IPS DF 19.7 (cell line): Measurements from ENCODE around the gene FAM241B.

Source experiments
- DNase-seq: peaks from one replicate; pipeline ENCODE4 v3.0.0-alpha.2; 2013; ENCODE audit warnings: low read depth, low spot score

FAM241B gene, protein sequence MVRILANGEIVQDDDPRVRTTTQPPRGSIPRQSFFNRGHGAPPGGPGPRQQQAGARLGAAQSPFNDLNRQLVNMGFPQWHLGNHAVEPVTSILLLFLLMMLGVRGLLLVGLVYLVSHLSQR

DNA sequence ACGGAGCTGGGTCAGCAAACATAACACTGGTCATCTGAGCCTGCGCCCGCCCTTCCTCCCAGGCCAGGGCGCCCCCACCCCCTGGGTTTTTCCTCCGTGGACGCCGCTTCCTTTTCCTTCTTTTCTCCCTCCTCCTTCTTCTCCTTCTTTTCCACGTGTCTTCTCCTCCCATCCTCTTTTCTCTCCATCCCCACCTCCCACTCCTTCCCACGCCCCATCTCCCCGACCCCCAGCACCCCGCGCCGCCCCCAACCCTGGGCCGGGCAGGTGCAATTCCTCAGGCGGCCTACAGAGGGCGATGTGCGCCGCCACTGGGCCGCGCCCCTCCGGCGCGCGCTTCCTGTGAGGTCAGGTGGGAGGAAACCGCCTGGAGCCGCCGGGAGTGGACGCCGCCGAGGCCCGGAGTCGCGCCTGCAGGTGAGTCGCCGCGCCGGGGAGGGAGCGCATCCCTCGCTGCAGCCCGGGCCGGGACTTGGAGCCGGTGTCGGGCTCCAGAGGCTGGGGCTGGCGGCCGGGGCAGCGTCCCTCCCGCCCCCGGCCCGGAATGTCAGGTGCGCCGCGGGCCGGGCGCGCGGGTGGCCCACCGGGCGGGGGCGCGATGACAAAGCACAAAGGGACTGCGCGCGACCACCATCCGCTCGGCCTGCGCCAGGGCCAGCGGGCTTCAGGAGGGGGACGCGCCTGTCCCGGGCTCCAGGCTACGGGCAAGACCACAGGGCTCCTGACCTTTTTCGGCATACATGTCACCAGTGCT is at the start of gene FAM241B:
Gene FAM241B, plus strand, starts transcription at position 351 of the 754 bp plus-strand sequence. CDS start 1,497 bp downstream, outside the sequence.
- DNase-seq, result no peak

DNA sequence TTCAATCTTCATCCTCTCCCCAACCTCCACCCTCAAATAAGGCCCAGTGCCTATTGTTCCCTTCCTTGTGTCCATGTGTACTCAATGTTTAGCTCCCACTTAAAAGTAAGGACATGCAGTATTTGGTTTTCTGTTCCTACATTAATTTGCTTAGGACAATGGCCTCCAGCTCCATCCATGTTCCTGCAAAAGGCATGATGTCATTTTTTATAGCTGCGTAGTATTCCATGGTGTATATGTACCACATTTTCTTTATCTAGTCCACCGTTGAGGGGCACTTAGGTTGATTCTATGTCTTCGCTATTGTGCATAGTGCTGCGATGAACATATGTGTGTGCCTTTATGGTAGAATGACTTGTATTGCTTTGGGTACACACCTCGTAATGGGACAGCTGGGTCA is 49.6 kb upstream of the FAM241B start:
- no peak for DNase-seq

DNA sequence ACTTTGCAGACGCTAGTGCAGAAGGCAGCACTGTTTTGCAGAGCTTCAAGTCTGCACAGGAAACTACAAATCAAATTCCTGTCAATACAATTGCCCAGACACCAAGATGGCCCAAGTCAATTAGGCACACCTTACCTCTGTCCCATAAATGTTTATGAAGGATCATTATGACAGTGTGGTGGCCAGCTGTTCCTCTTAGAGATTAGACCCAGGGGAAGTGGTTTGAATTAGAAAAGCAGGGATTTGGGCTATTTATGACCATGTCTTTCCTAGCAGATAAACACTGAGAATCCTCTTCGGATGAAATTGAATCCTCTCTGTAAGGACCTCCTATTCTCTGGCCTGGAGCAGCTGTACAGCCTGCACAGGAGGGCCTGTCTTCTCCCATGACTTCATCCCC is 46.9 kb upstream of the FAM241B start:
- DNase-seq, result no peak

DNA sequence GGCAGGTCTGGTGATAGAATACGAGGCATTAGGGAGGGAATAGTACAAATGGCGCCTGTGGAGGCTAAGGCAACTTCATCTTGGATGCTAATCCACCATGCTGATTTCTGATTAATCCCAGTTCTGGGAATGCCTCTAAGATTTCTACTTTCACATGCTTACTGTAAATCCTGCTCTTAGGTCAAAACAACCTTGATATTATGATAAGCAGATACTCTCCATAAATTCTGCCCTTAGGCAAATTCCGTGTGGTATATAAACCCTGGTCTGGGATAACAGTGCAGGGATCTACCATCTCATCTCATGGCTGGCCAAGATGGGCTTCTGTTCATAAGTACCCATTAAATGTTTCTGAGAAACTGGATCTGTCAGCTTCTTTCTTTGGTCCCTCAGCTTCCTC is 45.4 kb upstream of the FAM241B start:
- DNase-seq, result no peak

DNA sequence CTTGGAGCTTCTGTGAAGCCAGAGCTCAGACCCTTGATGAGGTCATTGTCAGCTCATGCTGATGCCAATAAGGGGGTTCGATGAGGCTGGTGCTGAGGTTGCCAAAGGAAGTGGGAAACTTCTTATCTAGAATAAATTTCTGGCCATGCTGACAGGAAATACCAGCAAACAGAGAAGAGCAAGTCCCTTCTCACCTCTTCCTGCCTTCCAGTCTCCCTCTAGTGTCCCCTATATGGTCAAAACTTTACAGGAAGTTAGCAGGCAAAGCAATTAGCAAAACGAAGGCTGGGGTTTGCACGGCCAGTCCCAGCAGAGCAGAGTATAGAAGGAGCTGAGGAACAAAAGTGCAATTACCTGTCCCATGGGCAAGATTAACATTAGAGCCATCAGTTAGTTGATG is 41.7 kb upstream of the FAM241B start:
- no peak for DNase-seq

DNA sequence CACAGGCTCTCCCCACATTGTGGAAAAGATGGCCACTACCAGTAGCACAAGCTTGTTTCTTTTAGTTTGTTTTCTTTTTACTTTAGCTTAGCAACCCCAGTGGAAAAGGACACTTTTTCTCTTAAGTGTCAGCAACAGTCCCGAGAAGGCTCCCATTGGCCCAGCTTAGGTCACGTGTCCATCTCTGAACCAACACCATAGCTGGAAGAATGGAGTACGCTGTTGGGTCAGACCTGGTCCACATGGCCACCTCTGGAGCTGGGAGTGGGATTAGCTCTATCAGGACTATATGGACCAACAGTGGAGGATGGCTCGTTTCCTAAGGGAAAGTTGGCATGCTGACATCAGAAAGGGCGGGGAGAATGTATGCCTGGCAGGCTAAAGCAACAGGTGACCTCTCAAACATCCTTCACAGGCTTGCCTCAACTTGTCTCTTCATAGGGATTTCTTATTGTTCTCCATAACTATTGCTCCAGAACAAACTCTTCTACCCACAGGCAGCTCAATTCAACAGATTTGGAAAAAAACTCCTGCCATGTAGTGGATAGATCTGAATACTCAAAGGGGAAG is 29.2 kb upstream of the FAM241B start:
- no peak for DNase-seq

DNA sequence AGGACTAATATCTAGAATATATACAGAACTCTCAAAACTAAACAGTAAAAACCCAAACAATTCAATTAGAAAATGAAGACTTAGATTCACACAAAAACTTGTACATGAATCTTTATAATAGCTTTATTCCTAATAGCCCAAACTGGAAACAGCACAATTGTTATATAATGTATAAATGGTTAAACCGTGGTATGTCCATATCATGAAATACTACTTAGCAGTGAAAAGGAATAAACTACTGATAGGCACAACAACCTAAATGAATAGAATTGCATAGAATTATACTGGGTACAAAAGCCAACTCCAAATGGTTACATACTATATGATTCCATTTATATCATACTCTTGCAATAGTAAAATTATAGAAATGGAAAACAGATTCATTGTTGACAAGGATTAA is 21.0 kb upstream of the FAM241B start:
- DNase-seq, result no peak

DNA sequence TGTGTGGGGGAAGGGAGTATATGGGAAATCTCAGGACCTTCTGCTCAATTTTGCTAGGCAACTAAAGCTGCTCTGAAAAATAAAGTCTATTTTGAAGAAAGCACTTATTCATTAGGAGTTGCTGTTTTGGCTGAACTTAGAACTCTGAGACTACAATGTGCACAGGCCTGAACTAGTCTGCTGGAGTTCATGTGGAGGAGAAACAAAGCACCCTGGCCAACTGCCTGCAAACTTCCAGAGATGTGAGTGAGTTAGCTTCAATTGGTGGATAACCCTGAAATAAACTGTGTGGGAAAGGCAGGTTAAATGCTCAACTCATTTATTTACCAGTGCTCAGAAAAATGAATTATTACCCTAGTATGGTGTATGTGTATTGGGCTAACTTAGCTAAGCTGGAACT is 17.3 kb upstream of the FAM241B start:
- no peak for DNase-seq

DNA sequence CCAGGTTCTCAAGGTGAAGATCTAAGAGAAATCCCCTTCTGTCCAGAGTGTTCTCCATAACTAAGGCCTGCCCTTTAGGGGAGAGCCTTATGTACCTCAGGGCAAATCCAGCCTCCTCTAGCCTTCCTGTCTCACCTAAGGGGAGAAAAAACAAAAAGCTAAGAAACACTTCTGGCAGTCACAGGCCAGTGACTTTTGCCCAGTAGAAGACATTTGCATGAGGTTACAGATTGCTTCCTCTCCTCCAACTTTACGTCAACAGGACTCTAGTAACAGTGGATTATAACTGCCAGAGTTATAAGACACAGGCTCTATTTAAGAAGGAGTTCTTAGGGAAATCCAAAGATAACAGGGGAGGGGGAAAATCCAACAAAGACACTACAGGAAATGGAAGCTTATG is 15.9 kb upstream of the FAM241B start:
- no peak for DNase-seq

DNA sequence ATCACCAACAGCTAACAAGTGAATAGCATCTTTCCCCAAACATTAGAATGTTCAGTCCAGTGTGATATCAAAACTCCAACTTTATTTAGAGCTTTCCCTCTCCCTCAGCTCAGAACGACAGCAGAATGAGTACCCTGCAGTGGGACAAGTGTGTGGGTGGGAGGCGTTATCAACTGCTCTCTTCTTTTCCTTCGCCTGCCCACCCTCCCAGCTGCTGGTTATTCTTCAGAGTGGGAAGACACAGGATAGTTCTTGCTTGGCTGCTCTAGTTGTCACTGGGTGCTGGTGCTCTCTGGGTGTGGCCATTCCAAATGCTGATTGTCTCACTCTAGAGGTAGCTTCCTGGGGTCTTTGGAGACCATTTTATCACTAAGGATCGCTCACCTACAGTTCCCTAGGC is 13.7 kb upstream of the FAM241B start:
- no peak for DNase-seq

DNA sequence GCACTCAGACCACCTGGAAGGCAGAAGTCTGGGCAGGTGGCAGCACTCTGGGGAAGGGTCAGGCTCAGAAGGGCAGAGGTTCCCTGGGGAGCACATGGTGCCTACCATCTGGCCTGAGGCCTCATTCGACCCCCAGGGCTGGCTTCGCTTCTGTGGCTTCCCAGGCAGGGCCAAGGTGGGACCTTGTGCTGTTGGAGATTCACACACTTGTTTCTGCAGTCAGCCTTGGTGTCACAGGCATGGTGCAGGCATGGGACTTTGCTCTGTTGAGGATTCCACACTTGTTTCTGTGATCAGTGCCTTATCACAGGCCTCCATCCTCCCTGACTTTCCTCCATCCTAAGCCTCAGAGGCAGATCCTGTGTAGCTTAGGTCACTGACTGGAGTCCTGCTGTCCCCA is 11.3 kb upstream of the FAM241B start:
- DNase-seq, result no peak

DNA sequence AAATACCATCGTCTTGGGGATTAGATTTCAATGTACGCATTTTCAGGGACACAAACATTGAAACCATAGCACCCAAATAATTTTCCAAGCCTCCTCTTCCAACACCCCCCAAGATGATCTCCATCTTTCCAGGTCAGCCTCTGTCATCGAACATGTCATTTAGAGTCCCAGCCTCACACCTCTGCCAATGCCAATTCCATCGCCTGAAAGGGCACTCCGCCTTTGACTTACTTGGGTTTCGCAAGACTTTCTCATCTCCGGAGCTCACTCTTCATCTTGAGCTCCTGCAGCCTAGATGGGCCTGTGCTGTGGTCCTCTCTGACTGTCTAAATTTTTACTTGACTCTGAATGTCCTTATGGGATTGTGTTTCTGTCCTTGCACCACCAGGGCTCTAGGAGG is 10.4 kb upstream of the FAM241B start:
- DNase-seq, result no peak

DNA sequence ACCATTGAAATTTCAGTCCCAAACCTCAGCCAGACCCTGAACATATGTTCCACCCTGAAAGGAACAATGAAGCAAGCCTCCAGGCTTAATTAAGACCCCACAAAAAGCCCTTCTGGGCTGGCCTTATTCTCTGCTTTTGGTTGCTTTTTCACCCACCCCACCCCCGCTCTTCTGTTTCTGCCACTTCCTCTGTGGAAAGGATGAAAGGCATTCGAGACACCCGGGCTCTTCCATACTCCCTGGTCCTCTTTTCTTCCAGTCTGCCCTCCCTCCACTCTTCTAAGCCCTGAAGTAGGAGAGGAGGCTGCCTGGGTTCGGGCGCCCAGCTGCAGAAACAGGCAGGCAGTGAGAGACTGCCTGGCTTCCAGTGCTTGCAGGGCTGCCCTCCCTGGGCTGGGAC is 9.4 kb upstream of the FAM241B start:
- DNase-seq, result no peak

DNA sequence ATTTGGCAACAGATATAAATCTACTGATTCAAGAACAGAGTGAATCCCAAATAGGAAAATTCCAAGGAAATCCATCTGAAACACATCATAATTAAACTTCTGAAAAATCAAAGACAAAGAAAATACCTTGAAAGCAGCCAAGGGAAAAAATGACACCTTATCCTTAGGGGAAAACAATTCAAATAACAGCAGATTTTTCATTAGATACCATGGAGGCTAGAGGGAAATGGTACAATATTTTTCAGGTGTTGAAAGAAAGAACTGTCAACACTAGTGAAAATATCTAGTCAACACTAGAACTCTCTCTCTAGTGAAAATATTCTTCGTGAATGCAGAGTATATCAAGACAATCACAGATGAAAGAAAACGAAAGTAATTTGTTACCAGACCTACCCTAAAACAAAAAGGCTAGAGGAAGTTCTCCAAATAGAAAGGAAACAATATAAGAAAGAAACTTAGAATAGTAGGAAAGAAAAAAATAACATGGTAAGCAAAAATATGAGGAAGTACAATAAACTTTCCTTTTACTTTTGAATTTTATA is 5.7 kb upstream of the FAM241B start:
- DNase-seq, result no peak

DNA sequence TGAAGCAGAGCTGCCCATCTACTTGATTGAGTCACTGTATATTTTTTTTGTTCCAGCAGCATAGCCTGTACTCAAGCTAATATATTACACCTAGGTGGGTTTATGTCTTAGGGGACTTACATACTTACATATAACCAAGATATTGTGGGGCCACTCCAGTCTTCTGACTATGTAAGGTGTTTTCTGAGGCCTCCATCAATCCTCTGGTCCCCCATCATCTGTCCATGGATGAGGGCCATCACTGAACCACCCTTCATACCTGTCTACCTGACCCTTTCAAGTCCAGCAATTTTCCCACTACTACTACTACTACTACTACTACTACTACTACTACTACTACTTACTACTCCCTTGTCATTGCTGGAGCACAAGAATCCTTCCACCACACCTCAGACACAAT is 3.2 kb upstream of the FAM241B start:
- DNase-seq, result no peak

DNA sequence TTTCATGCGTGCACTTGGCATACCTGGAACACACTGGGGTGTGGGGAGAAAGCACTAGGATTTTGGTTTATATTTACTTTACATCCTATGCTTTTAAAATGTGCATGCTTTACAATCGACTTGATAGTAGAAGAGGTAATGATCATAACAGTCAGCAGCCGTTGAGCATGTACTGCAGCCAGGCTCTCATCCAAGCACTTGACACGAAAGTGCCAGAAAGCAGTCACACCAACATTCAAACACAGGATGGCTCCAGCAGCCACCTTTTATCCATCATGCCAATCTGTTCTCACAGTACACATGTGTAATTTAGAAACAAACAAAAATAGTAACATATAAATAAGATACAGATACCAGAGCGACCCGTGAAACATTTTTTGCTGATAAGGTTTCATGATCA is 1.2 kb upstream of the FAM241B start:
- no peak for DNase-seq

DNA sequence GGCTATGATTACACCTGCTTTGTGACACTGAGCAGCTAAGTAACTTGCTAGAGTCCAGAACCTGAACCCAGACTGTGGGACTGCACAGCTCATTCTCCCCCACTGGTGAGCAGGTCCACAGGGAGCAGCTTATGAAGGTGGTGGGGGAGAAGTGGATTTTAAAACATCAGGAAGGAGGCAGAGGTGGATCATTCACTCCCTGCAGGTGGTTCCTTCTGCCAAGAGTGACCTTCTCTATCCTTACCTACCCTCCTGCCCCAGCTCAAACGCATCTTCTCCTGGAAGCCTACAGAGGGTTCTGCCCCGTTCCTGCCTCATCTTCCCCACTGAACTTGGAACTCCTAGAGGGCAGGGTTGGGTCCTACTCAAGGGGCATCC is 539 bp upstream of the FAM241B start:
- DNase-seq, result no peak

DNA sequence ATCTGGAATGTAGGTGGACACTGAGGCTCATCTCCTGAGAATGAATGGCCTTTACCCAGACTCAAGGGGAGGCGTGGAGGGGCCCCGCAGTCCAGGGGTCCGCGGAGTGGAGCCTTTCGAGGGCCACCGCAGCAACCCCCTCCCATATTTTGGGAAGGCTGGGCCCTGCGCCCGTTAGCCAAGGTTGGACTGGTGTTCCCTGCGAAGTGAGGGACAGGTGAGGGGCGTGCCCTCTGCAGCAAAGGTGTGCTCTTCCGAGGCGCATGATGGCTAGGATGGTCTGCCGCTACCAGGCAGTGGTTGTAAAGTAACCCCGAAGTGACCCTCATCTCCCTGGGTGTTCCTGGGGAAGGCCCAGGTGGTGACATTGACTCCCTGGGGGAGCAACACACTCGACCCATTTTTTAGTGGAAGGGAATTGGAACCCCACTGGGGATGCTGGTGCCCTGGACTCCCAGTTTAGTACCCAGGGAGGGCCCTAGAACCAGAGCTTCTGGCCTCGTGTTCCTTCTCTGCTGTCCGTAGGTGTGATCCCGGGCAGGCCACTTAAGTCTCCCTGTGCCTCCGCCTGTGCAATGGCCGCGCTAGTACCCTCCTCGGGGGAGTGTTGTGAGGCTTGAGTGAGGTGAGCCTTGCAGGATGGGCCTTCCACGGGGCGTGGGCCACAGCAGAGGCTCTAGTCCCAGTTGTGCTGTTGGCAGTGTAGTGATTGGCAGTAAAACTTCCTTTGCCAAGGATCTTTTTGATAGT is 779 bp downstream of the FAM241B start:
- no peak for DNase-seq

DNA sequence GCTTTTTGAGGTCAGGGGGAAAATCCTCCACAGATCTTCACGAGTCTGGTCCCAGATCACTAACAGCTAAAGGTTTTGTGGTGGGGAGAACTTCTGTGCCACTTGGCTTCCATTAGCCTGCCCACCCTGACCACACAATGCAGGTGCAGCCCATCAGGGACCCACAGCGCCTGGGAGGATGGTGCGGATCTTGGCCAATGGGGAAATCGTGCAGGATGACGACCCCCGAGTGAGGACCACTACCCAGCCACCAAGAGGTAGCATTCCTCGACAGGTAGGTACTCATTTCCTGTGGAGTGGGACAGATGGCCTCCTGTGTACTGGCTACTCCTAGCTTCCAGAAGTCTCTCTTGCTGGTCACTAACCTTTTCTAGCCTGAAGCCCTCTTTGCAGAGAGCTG is 1.5 kb downstream of the FAM241B start:
- DNase-seq, result no peak

DNA sequence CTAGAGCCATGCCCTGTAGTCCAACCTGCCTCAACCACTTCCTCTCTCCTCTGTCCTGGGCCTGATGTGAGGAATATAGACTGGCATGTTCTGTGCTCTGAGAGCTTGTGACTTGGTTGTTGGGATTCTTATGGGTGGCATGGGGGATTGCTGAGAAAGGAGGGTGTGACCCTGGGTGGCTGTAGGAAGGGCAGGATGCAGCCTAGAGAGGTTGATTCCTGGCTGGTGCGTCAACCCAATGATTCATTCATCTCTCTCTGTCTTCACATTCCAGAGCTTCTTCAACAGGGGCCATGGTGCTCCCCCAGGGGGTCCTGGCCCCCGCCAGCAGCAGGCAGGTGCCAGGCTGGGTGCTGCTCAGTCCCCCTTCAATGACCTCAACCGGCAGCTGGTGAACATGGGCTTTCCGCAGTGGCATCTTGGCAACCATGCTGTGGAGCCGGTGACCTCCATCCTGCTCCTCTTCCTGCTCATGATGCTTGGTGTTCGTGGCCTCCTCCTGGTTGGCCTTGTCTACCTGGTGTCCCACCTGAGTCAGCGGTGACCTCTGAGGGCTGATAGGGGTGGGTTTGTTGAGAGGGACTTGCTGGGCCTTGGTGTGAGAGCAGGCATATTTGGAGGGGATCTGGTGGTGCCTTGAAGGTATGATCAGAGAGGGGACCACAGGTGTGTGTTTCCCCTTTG is 2.6 kb downstream of the FAM241B start:
- DNase-seq, result no peak

DNA sequence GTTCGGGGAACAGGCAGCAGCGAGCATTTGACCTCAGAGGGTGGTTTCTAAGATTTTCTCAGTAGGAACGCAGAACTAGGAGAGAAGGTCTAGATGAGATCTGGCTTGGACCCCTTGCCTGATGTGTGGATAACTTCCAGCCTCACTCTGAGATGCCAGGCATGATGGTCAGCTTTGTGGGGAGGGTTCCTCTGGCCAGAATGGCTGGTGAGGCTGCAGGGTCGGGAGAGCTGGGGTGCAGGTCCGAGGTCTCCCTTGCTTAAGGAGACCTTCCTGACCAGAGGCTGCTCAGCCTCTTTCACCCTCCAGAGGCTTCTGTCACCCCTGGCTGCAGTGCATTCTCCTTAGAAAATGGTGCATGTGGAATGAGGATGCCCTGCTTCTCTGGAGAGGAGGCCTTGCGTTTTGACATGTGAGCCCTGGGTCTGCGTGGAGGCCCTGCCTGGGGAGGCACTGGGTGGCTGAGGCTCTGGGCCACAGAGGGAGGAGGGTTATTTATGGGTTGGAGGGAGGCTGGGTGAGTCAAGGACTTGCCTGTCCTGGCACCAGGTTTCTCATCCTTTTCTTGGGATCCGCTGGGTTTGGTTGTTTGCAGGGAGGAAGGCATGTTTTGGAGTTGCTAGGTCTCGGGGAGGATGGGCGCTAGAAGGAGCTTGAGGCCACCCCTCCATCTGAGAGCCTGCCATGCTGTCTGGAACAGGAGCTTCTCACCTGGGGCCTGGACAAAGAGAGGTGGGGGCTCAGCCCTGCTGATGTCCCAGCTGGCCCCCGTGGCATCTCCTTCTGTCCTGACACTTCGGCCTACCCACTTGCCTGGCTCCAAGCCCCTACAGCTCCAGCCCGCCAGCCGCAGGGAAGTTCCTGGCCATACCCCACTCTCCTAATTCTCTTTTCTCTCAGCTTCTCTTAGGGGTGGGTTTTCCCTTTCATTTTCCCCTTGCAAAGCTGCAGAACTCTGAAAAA is 3.9 kb downstream of the FAM241B start:
- DNase-seq, result no peak
